ENCODE results near the gene ACVR2A.
A peak's percentile ranks its signal among the peaks of the same experiment; 100 is the strongest.

ACVR2A gene

DNA sequence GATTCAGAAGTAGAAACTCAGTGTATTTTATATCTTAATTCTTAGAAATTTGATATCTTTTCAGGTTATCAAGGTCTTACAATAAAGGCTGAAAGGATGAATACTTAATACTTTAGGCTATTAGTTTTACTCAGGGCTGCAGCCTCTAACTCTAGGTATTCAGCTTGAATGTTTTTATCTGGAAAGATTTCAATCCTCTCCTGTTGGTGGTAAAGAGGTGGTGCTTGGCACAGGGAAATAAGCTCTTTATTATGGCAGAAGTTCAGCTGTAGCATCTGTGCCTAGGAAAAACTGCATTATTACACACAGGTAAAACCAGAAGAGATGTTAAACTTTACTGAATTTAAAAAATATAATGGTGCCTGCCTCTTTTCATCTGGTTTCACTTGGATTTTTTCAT, 11.1 kb downstream of the ACVR2A start:
- no peak for DNase-seq

DNA sequence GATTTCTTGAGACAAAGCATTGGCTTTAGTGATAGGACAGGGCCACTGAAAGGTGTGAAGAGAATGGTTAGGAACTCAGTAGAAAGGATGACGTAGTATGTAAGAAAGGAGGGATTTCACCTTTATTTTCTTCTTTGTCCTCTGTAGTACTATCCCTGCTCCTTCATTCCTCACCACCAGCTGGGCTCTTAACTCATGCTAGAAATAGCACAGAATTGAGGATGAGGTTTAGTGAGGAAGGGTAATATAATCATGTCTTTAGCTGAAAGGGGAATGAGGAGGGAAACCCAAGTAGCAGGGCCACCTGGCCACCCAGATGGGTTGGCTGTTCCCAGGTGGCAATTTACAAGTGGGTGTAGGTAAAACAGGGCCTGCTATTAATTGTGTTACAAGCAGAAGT, 15.2 kb downstream of the ACVR2A start:
- peak; percentile 98 for DNase-seq

DNA sequence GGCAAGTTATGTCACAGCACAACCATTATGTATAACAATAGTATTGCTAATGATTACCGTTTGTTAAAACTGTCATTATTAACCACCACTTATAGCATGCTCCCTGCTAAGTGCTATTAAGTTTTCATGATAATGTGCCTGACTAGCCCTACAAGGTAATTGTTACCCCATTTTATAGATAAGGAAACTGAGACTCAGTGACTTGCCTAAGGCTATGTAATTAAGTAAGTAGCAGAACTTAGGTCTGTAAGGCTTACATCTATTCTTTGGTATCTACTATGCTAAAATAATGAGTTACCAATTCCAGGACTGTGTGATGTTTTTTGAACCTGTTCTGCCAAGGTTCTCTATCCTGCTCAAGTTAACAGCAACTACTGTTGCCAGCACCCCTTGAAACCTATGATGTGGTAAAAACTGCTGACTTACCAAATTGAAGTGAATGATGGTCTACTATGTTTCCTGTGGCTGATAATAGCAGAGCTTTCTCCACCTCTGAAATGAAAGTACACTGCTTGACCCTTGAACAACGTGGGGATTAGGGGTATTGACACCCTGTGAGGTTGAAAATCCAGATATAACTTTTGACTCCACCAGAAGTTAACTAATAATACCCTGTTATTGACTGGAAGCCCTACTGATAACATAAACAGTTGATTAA, 18.2 kb downstream of the ACVR2A start:
- DNase-seq = no peak

DNA sequence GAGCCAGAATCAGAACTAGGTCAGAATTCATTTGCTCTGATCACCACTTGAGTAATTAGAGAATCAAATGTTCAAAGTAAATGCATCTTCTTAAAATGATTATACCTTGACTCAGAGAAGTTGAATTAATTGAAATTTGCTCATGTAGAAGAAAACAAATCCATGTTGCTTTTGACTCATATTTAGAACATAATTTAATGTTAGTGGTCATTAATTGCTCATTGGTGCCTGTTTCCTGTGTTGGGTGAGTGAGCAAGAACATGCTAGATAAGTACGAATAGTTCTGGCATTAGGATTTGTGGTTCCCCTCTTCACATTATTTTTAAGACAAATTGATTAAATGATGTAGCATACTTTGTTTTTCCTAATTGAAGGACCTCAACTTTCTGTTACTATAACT, 19.0 kb downstream of the ACVR2A start:
- DNase-seq = no peak

DNA sequence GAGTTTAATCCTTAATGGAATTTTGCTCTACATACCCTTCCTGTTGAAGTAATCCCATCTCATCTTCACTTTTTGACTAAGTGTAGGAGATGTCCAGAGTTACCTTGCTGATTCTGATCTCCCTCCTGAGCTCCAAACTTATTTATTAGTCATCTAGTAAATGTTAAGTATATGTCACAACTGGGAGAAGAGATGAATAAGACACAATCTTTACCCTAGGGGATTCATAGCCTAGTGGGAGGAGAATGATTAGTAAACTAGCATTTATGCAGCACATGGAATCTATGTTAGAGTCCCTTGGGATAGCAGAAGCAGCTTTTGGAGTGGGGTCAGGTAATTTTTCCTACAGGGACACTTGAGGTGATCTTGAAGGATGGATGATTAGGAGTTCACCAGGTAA, 20.7 kb downstream of the ACVR2A start:
- no peak for DNase-seq

DNA sequence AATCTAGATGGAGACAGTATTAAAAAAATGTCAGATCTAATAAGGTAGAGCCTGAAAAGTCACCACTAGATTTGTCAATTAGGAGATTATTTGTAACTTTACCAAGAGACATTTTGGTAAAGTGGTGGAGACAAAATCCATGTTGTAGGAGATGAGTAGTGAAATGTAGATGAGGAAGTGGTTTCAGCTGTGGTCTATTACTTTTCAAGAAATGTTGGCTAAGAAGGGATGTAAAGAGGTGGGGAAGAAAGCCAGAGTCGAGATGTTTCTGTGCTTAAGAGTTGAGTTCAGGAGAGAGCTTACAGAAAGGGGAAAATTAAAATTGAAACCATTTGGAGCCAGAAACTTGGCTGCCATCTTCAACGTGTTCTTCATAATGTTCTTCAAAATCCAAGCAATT, 22.2 kb downstream of the ACVR2A start:
- DNase-seq = no peak

DNA sequence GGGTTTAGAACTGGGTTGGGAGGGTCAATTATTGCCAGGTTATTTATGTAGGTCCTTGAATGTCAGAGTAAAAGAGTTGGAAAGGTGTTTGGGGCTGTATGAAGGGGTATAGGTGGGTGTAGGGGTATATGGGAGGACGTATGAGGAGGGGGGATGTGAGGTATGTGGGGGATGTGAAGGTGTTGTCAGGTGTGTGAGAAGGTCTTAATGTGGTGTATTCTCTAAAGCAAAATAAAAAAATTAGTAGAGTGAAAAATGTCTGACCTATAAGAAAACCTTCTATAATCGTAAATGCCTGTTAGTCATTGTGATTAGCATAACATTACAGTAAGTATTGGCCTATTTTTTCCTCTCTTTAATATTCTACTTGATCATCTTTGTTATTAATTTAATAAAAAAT, 25.1 kb downstream of the ACVR2A start:
- DNase-seq = no peak

DNA sequence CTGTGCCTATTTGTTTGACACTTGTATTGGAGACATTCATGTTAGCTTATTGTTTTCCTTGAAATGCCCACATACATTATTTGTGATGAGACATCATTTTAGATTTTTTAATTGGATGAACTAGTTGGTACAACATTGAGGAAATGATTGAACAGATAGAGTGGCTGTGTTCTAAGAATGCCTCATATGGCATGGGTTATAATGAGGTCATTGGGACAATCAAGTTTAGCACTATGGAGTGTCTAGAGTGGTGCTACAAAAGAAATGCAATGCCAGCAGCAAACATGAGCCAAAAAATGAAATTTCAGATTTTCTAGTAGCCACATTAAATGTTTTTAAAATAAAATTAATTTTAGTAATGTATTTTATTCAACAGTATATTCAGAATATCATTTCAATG, 28.1 kb downstream of the ACVR2A start:
- DNase-seq = no peak

DNA sequence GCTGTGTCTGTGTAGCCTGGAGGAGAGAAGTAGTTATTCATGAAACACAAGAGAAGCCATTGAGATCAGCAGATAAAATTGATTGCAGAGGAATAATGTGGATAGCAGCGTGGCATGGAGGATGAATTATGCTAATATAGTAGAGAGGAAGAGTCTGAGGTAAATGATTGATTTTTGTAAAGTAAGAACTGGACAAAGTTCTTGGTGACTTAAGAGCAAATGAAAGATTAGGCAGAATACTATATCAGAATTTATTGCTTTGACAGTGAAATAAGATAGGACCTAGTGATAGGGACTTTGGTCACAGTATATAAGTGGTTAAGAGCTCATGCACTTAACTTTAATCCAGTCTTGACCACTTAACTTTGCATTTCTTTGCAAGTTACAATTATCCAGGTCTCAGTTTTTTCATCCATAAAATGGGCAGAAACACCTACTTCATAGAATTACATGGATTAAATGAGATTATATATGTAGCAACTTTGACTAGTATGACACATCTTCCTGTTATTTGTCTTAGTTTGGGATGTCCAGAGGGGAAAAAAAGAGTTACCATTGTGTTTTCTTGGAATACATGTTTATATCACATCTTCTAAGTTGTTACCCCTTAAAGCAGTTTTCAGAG, 29.1 kb downstream of the ACVR2A start:
- no peak for DNase-seq

DNA sequence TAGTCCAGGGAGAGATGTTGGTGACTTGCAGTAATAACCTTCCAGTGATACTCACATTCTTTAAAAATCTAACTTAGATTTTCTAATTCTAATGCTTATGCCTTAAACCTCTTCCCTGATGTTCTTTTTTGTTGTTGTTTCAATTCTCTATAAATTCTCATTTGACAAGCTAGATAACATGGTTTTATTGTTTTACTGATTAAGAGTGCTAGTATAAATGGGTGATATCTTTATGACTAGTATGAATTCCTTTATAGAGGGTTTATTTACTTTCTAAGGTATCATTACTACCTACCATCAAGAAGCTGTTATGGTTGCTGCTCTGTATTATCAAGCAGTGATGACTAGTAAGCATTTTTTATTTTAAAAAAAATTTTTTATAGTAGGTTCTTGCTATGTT, 35.0 kb downstream of the ACVR2A start:
- DNase-seq = no peak

DNA sequence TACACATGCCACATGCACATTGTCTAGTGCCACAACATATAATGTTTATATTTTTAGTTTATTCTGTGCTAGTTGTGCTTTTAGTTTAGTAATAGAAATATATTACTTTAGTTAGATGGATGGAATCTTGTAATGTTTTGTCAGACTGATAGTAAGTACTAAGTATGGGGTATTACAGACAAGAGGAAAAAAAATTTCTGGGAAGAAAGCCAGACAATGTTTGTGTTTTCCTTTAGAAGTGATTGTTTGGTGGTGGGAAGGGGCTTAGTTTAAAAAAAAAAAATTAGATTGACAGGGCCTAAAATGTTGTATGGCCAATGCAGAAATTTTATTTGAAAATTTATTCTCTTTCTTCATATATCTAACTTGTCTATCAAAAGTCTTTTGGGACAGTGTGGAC, 37.8 kb downstream of the ACVR2A start:
- no peak for DNase-seq

DNA sequence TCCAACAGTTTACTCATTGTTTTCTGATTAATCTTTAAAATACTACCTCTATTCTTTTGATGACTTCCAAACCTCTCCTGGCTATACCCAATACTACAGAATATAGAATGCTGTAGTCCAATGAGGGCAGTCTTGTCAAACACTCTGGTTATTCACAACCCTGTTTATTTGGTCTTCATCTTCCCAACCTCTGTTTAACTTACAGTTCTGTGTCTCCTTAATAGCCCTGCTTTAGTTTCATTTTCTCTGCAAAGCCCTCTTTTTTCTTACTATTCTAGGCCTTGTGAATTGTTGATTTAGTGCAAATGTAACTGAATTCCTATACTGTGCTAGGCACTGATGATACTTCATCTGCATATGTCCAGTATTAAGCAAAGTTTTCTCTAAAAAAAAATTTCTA, 40.0 kb downstream of the ACVR2A start:
- no peak for DNase-seq

DNA sequence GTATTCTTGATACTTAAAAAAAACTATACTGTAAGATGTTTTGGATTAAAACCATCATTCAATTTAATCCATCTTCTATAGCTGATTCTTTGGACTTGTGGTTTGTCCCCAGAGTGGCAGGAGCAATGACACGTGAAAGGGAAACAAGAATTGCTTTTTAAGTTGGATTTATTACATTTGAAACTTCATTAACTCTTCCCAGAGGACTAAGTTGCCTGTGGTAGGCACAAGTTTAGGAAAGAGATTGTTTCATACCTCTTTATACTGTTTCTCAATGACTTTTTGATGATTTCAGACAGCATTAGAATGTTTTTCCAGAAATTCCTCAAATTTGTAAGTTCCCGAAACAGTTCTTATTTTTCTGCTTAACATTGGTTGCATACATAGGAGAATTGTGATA, 41.3 kb downstream of the ACVR2A start:
- no peak for DNase-seq

DNA sequence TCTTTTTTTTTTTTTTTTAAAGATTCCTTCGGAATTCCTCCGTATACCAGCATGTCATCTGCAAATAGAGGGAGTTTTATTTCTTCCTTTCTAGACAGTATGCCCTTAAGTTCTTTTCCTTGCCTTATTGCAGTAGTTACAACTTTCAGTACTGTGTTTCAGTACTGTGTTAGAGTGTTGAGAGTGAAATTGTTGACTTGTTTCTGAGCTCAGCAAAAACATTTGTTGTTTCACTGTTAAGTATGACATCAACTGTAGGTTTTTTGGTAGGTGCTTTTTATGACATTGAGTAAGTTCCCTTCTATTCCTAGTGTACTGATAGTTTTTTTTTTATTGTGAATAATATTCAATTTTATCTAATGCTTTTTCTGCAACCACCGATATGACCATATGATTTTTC, 43.9 kb downstream of the ACVR2A start:
- DNase-seq = no peak

DNA sequence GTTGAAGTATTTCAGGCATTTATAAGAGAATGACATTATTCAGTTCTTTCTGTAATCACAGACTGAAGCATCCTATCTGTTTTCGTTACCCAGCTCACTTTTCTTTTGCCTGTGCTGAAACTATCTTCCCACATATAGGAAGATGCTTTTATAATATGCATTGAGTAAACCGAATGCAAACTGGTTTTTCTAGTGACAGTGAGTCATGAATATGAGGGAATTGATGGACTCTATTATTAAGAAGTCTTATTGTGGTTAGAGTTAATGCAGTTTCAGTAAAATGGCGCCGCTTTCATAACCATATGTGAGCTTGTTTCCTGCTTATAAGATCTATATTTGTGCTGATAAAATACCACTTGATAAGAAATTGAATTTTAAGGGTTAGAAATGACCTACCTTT, 59.2 kb downstream of the ACVR2A start:
- DNase-seq = no peak

DNA sequence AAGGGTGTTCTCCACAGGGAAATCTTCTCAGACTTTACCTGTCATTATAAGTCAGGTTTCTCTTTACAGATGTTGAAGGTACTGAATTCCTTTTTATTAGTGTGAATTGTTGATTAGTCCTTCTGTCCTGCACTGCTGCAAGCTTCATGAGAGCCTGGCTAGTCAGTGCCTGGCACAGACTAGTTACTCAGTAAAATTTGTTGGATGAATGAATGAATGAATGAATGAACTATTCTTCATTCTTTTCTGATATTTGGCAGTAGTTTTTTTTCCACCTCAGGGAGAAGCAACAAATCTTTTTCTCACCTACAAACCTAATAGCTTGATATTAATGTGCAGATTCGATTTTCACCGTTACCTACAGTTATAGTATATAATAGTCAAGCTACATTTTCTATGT, 64.3 kb downstream of the ACVR2A start:
- no peak for DNase-seq

DNA sequence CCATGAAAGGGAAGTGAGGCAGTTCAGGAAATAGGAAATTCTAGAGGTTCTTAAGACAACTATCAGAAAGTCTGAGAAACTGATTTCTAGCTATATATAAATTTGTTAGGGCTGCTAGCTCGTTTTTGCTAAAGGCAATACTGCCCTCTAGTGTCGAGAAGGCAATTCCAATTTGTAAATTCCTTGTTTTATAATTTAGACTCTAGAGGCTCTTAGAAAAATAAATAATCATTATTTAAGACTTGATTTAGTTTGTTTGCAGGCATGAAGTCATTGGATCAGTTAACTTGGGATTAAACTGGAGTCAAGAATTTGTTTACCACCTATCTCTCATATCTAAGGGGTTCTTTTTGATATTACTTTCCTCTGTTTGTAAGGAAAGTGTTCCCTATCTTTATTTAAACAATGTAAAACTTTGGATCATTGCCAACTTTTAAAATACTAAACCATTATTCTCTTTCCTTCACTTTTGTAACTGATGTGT, 66.2 kb downstream of the ACVR2A start:
- peak; percentile 42 for DNase-seq

DNA sequence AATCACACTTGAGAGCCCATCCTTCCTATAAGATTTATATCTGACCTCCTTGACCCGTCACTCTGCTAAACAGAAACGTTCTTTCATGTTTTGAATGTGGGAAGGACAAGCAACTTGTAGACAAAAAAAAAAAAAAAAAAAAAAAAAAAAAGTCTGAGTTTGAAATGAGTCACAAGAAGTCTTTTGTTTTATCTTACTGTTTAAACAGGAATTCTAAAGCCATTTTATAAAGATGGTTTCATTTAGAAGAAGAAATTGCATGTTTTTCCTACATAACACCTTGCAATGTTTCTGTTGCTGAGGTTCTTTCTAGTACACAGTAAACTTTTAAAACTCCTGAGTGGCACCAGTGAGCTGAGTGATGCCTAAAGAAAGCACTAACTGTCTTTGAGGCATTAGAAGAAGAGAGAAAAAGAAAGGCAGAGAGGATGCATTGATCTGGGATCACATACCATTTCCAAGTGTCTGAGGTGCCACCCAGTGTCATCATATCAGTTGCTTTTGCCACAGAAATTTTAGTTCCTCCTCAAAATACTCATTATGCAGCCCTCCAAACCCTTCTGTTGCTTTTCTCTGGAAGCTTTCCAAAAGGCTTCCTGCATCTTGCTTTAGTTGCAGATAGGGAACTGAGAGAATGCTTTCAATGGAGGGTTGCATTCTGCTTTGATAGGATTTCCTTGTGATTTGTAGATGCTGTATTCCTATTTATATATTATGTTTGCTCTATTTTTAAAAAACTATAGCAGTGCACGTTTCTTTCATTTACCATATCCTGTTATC, 69.1 kb downstream of the ACVR2A start:
- no peak for DNase-seq

DNA sequence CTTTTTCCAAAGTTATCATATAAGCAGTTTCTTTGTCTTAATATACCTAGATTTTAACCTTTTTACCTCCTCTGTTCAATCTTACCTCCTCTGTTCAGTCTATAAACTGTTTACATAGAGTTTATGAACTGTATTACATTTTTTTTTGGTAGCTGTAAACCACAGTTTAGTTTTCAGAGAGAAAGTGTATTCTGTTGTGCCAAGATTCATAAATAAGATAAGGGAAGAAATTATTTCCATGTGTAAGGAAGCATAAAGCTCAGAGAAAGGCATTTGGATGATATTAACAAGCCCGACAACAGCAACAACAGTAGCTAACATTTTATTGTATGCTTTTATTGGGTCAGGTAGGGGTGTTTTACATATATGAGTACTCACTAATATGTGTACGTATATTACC, 71.2 kb downstream of the ACVR2A start:
- no peak for DNase-seq

DNA sequence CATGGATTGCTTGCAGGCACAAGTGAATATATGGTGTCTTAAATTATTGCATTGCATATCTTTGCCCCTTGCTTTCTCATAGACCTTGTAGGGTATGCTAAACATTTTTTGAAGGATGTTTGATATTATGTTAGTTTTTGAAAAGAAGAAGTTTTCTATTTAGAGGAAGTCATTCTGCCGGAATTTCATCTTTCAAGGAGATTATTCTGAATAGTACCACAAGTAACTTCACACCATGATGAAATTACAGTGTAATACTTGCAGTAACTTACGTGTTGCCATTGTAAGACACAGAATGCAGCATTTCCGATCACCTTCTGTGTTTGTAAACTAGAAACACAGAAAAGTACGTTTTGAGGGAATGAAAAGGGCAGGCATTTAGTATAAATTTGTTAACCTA, 71.9 kb downstream of the ACVR2A start:
- DNase-seq = no peak

DNA sequence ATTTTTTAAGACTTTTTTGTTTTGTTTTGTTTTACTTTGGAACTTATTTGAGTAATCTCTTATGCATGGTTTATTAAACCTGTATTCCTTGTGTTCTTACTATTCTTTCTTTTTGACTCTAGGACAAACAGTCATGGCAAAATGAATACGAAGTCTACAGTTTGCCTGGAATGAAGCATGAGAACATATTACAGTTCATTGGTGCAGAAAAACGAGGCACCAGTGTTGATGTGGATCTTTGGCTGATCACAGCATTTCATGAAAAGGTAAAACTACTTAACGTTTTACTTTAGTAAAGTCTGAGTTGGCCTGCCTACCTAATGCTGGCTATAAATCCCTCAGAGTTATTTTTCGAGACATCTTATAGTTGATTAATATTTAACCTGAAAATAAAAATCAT, 72.3 kb downstream of the ACVR2A start:
- DNase-seq = no peak

DNA sequence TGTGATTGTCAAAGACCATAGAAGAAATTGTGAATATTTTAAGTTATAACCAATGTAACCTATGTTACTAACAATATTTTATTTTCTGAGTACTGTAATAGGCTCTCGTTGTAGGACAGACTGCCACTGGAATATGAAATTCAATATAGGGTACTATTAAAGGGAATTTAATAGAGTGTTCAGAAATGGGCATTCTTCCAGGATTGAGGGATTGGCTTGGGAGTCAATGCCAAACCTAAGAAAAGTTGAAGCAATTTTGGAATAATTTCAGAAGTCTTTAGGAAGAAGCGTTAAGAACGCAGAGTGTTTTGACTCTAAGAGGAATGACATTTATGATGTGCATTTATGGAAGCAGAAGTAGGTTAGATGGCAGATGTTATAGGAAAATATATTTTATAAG, 79.0 kb downstream of the ACVR2A start:
- no peak for DNase-seq

DNA sequence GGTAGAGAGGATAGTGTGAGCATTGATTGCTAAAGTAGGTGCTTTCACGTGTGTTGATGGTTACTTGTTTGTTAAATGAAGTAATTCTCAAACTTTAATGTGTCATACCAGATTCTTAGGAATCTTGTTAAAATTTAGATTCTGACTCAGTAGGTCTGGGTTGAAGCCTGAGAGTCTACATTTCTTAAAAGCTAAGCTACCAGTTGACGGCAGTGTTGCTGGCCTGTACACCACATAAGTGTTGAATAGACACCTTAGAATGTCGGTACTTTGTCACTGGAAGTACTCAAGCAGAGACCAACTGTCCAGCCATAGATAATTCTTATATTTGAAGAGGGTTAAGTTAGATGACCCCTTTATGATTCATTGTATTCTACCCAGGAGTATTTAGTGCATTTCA, 79.8 kb downstream of the ACVR2A start:
- DNase-seq = no peak

DNA sequence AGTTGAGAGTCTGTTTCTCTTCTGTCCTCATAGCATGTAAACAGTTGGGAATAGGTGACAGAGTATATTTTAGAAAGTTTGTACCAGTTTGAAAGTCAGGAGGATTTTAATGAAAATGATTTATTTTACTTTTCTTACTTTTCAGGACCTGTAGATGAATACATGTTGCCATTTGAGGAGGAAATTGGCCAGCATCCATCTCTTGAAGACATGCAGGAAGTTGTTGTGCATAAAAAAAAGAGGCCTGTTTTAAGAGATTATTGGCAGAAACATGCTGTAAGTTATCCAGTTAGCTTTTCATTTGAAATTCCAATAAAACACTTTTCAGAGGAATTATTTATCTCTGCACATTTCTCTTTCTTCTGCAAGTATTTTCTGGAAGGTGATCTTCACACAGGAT, 81.1 kb downstream of the ACVR2A start:
- no peak for DNase-seq

All from NCI-H524 treated with DMSO at 0.1 percent for 48 hours (cell line).